Gastroesophageal sphincter (tissue), 3 donors: ENCODE data around the gene EIF3D.

Experiments used
- CTCF ChIP-seq, 4 experiments: fragments of 200-600 bp in 2 of 4; fragments of 450-650 bp in 2 of 4; sonication (generic) in 1 of 4; IDR thresholded peaks; one replicate each; pipeline ENCODE4 v1.5.1; 2017 to 2019; ENCODE audit warnings: antibody characterized with exemption in 4 of 4, mild to moderate bottlenecking in 2 of 4, moderate library complexity in 2 of 4
- POLR2A ChIP-seq, 2 donors: fragments of 450-650 bp; IDR thresholded peaks; one replicate each; pipeline ENCODE4 v1.6.1; 2017; ENCODE audit warnings: antibody characterized with exemption in 2 of 2, mild to moderate bottlenecking in 2 of 2, moderate library complexity in 1 of 2
- POLR2AphosphoS5 ChIP-seq: sonication (generic); formaldehyde crosslinking; IDR thresholded peaks from one replicate; pipeline ENCODE4 v1.6.1; 2017; ENCODE audit warnings: antibody characterized with exemption

- TF ChIP-seq POLR2A (IDR thresholded peaks at IDR 0.05) (peak in 1 of 2 donors; percentile 4), POLR2AphosphoS5 (peak; percentile 68), CTCF (IDR thresholded peaks at IDR 0.05) (peak in 1 of 4 experiments; percentile 18)
Observed at GRCh38 chr22:36471341-36471821, 57.6 kb downstream of the EIF3D start.
